ENCODE measurements around the gene SP2.

The SP2 gene

GRCh38 chr17:47864791-47865216 is 31.2 kb upstream of the SP2 start:
- Histone ChIP-seq H3K27ac (no peak overlapping the region), H3K4me1 (peaks cover 0 to 24% (median 6%) of the 10 kb centered on the region in 10 experiments; a peak in 10 of 20 replicates), H3K4me2 (peak overlapping the region in 1 of 11 experiments; percentile 10; a peak in 1 of 22 replicates), H3K9ac (no peak overlapping the region), H3K27me3 (peaks cover 0 to under 1% (median 0%) of the 10 kb centered on the region in 11 experiments; a peak in 3 of 22 replicates), H4K20me1 (no peaks in the 10 kb centered on the region; a peak in 1 of 22 replicates), H3K4me3 (no peak overlapping the region), H3K9me3 (replicated peaks in 1 of 11) (no peaks in the 10 kb centered on the region), H3K36me3 (no peaks in the 10 kb centered on the region)
- no peak for TF ChIP-seq Cebpa-rat (IDR thresholded peaks at IDR 0.05)

- H3K9me3 ChIP-seq (replicated peaks in 1 of 11) = no peaks in the 10 kb centered on the region
- H3K27ac ChIP-seq = no peak overlapping the region
- H4K20me1 ChIP-seq = no peaks in the 10 kb centered on the region; a peak in 1 of 22 replicates
- H3K27me3 ChIP-seq = peaks cover 0 to 6% (median 0%) of the 10 kb centered on the region in 11 experiments; a peak in 6 of 22 replicates
- H3K36me3 ChIP-seq = no peaks in the 10 kb centered on the region
- H3K4me1 ChIP-seq = peaks cover 0 to 27% (median 6%) of the 10 kb centered on the region in 10 experiments; a peak in 10 of 20 replicates
- H3K9ac ChIP-seq = no peak overlapping the region
- H3K4me2 ChIP-seq = no peak overlapping the region
- H3K4me3 ChIP-seq = no peak overlapping the region
- no peak for TF ChIP-seq Cebpa-rat (IDR thresholded peaks at IDR 0.05)
These were observed 29.1 kb upstream of the SP2 start for GRCh38 chr17:47866941-47867340.

- Histone ChIP-seq H3K4me2 (no peak overlapping the region), H3K36me3 (no peaks in the 10 kb centered on the region), H3K4me3 (no peak overlapping the region), H3K9ac (no peak overlapping the region), H4K20me1 (no peaks in the 10 kb centered on the region; a peak in 2 of 22 replicates), H3K4me1 (peaks cover 0 to 21% (median 3%) of the 10 kb centered on the region in 10 experiments; a peak in 10 of 20 replicates), H3K27me3 (peaks cover 0 to 16% (median 4%) of the 10 kb centered on the region in 11 experiments; a peak in 9 of 22 replicates), H3K9me3 (replicated peaks in 1 of 11) (no peaks in the 10 kb centered on the region), H3K27ac (no peak overlapping the region)
- TF ChIP-seq Cebpa-rat (IDR thresholded peaks at IDR 0.05) = no peak
These were observed 28.1 kb upstream of the SP2 start for GRCh38 chr17:47867813-47868533.

- Histone ChIP-seq H3K27me3 (peaks cover 0 to 18% (median 4%) of the 10 kb centered on the region in 11 experiments; a peak in 10 of 22 replicates), H3K4me1 (peaks cover 0 to 21% (median 5%) of the 10 kb centered on the region in 10 experiments; a peak in 11 of 20 replicates), H3K4me3 (no peak overlapping the region), H4K20me1 (no peaks in the 10 kb centered on the region; a peak in 2 of 22 replicates), H3K27ac (no peak overlapping the region), H3K9ac (no peak overlapping the region), H3K9me3 (replicated peaks in 1 of 11) (no peaks in the 10 kb centered on the region), H3K4me2 (no peak overlapping the region), H3K36me3 (no peaks in the 10 kb centered on the region)
- no peak for TF ChIP-seq Cebpa-rat (IDR thresholded peaks at IDR 0.05)
These were observed 26.9 kb upstream of the SP2 start for GRCh38 chr17:47869114-47869513.

- no peak overlapping the region for H3K9ac ChIP-seq
- no peak overlapping the region for H3K27ac ChIP-seq
- no peaks in the 10 kb centered on the region for H3K36me3 ChIP-seq
- no peak overlapping the region for H3K4me2 ChIP-seq
- no peaks in the 10 kb centered on the region for H3K9me3 ChIP-seq (replicated peaks in 1 of 11)
- no peak overlapping the region for H3K4me3 ChIP-seq
- peaks cover 0 to 18% (median 4%) of the 10 kb centered on the region in 11 experiments; a peak in 10 of 22 replicates for H3K27me3 ChIP-seq
- no peaks in the 10 kb centered on the region; a peak in 3 of 22 replicates for H4K20me1 ChIP-seq
- TF ChIP-seq Cebpa-rat (IDR thresholded peaks at IDR 0.05) = no peak
- peaks cover 0 to 23% (median 6%) of the 10 kb centered on the region in 10 experiments; a peak in 11 of 20 replicates for H3K4me1 ChIP-seq
These were observed 26.0 kb upstream of the SP2 start for GRCh38 chr17:47870056-47870455.

GRCh38 chr17:47871048-47871447 is 25.0 kb upstream of the SP2 start:
- Histone ChIP-seq H3K9me3 (replicated peaks in 1 of 11) (no peaks in the 10 kb centered on the region), H3K9ac (no peak overlapping the region), H3K4me3 (no peak overlapping the region), H3K4me1 (peaks cover 0 to 25% (median 6%) of the 10 kb centered on the region in 10 experiments; a peak in 11 of 20 replicates), H3K36me3 (no peaks in the 10 kb centered on the region), H3K4me2 (no peak overlapping the region), H3K27me3 (peaks cover 0 to 18% (median 4%) of the 10 kb centered on the region in 11 experiments; a peak in 10 of 22 replicates), H3K27ac (no peak overlapping the region), H4K20me1 (no peaks in the 10 kb centered on the region; a peak in 3 of 22 replicates)
- TF ChIP-seq Cebpa-rat (IDR thresholded peaks at IDR 0.05) = no peak

- H3K4me3 ChIP-seq = no peak overlapping the region
- no peak overlapping the region for H3K9ac ChIP-seq
- H3K36me3 ChIP-seq = no peaks in the 10 kb centered on the region
- TF ChIP-seq Cebpa-rat (IDR thresholded peaks at IDR 0.05) = no peak; a peak in 1 of 22 replicates
- H3K27ac ChIP-seq = no peak overlapping the region
- H3K4me2 ChIP-seq = peak overlapping the region in 1 of 11 experiments; percentile 5; a peak in 1 of 22 replicates
- H4K20me1 ChIP-seq = no peaks in the 10 kb centered on the region; a peak in 2 of 22 replicates
- H3K9me3 ChIP-seq (replicated peaks in 1 of 11) = no peaks in the 10 kb centered on the region
- H3K4me1 ChIP-seq = peaks cover 0 to 25% (median 6%) of the 10 kb centered on the region in 10 experiments; a peak in 13 of 20 replicates
- H3K27me3 ChIP-seq = peaks cover 0 to 18% (median 4%) of the 10 kb centered on the region in 11 experiments; a peak in 10 of 22 replicates
These were observed 23.9 kb upstream of the SP2 start for GRCh38 chr17:47872019-47872650.

GRCh38 chr17:47872651-47873161 is 23.3 kb upstream of the SP2 start:
- no peak overlapping the region for H3K4me2 ChIP-seq
- no peaks in the 10 kb centered on the region; a peak in 2 of 22 replicates for H4K20me1 ChIP-seq
- no peak overlapping the region for H3K27ac ChIP-seq
- peaks cover 0 to 18% (median 4%) of the 10 kb centered on the region in 11 experiments; a peak in 10 of 22 replicates for H3K27me3 ChIP-seq
- no peaks in the 10 kb centered on the region for H3K9me3 ChIP-seq (replicated peaks in 1 of 11)
- peaks cover 4 to 31% (median 11%) of the 10 kb centered on the region in 10 experiments; a peak in 17 of 20 replicates for H3K4me1 ChIP-seq
- TF ChIP-seq Cebpa-rat (IDR thresholded peaks at IDR 0.05) = no peak
- H3K36me3 ChIP-seq = no peaks in the 10 kb centered on the region
- no peak overlapping the region for H3K9ac ChIP-seq
- H3K4me3 ChIP-seq = no peak overlapping the region
